ENCODE measurements around the gene CSF2RB. TPM values are rescaled to one million over a fixed set of nuclear protein-coding genes. Genes with fewer than 3 reads are reported as not detected.

The CSF2RB gene
- total RNA-seq, 1 donor from 2014 or later: 152 TPM

GRCh38 chr22:36875741-36876140 is 37.7 kb upstream of the CSF2RB start:
- ATAC-seq (ENCODE audit: low read depth): no peak
- Mint-ChIP-seq H3K4me1 (peaks cover 16% of the 10 kb centered on the region), H3K4me3 (no peak overlapping the region), H3K9me3 (peaks cover 12% of the 10 kb centered on the region), H3K36me3 (ENCODE audit: low read depth) (peaks cover 78% of the 10 kb centered on the region), H3K27me3 (no peaks in the 10 kb centered on the region), H3K27ac (no peak overlapping the region)
- TF ChIP-seq CTCF (IDR thresholded peaks at IDR 0.05): no peak
- ChIA-PET CTCF (no interaction called here), POLR2A (no interaction called here)
- no peak for DNase-seq
- intact Hi-C loops (cut with micrococcal nuclease): loop anchor here (2.0 kb wide), 1 partner anchor 15 kb away; the partner anchor contains the start of gene NCF4

GRCh38 chr22:36879775-36880174 is 33.7 kb upstream of the CSF2RB start:
- DNase-seq (no peak), ATAC-seq (ENCODE audit: low read depth) (no peak)
- Mint-ChIP-seq H3K27ac (no peak overlapping the region), H3K36me3 (ENCODE audit: low read depth) (peaks cover 47% of the 10 kb centered on the region), H3K27me3 (peaks cover 3% of the 10 kb centered on the region), H3K4me3 (no peak overlapping the region), H3K9me3 (peaks cover 28% of the 10 kb centered on the region), H3K4me1 (peaks cover 2% of the 10 kb centered on the region)
- ChIA-PET POLR2A (no interaction called here), CTCF (no interaction called here)
- TF ChIP-seq CTCF (IDR thresholded peaks at IDR 0.05): no peak
- intact Hi-C loops (cut with micrococcal nuclease): no loop called here

- POLR2A ChIA-PET: interaction anchor here (0.7 to 1.2 kb wide), 3 partner anchors 21 to 1824 kb away, joined by 3 read pairs; partner anchors contain the start of gene NCF4
Measured at GRCh38 chr22:36881504-36882245, 31.8 kb upstream of the CSF2RB start.

GRCh38 chr22:36884349-36885158 is 28.9 kb upstream of the CSF2RB start:
- CTCF ChIA-PET: no interaction called here
- peaks cover 6% of the 10 kb centered on the region for H3K36me3 Mint-ChIP-seq (ENCODE audit: low read depth)
- no peak for ATAC-seq (ENCODE audit: low read depth)
- DNase-seq: no peak
- H3K9me3 Mint-ChIP-seq: peaks cover 27% of the 10 kb centered on the region
- H3K27me3 Mint-ChIP-seq: peaks cover 3% of the 10 kb centered on the region
- peaks cover 8% of the 10 kb centered on the region for H3K4me1 Mint-ChIP-seq
- intact Hi-C loops (cut with micrococcal nuclease): no loop called here
- POLR2A ChIA-PET: interaction anchor here (1.3 kb wide), 1 partner anchor 9 kb away, joined by 3 read pairs; no protein-coding TSS in a partner anchor
- no peak overlapping the region for H3K27ac Mint-ChIP-seq
- TF ChIP-seq CTCF (IDR thresholded peaks at IDR 0.05): no peak
- no peak overlapping the region for H3K4me3 Mint-ChIP-seq

More at GRCh38 chr22:36881504-36882245, 31.8 kb upstream of the CSF2RB start:
- H3K27ac Mint-ChIP-seq: no peak overlapping the region
- TF ChIP-seq CTCF (IDR thresholded peaks at IDR 0.05): no peak
- CTCF ChIA-PET: interaction anchor here (1.0 kb wide), 1 partner anchor 26 kb away, joined by 6 read pairs; no protein-coding TSS in a partner anchor
- peaks cover 28% of the 10 kb centered on the region for H3K9me3 Mint-ChIP-seq
- no peak overlapping the region for H3K4me3 Mint-ChIP-seq
- intact Hi-C loops (cut with micrococcal nuclease): no loop called here
- ATAC-seq (ENCODE audit: low read depth) (no peak), DNase-seq (no peak)
- H3K36me3 Mint-ChIP-seq (ENCODE audit: low read depth): peaks cover 29% of the 10 kb centered on the region
- peaks cover 8% of the 10 kb centered on the region for H3K4me1 Mint-ChIP-seq
- peaks cover 3% of the 10 kb centered on the region for H3K27me3 Mint-ChIP-seq

GRCh38 chr22:36885474-36885873 is 28.0 kb upstream of the CSF2RB start:
- ATAC-seq (ENCODE audit: low read depth) (no peak), DNase-seq (no peak)
- Mint-ChIP-seq H3K27me3 (peaks cover 3% of the 10 kb centered on the region), H3K4me3 (no peak overlapping the region), H3K36me3 (ENCODE audit: low read depth) (peaks cover 6% of the 10 kb centered on the region), H3K4me1 (peaks cover 8% of the 10 kb centered on the region), H3K27ac (no peak overlapping the region), H3K9me3 (peaks cover 19% of the 10 kb centered on the region)
- CTCF ChIA-PET: interaction anchor here (0.5 kb wide), 1 partner anchor 71 kb away, joined by 4 read pairs; no protein-coding TSS in a partner anchor
- TF ChIP-seq CTCF (IDR thresholded peaks at IDR 0.05): no peak
- intact Hi-C loops (cut with micrococcal nuclease): no loop called here
- POLR2A ChIA-PET: no interaction called here

All from activated B cell treated with CpG ODN at 0.5 μM for 24 hours (primary cell).